Neuron (in vitro differentiated cells): ENCODE results near the gene RGL2.

Experiments used
- H2AFZ ChIP-seq: one replicate; pipeline ENCODE4 v1.6.1; 2013; ENCODE audit warnings: low read depth, mild to moderate bottlenecking, inconsistent platforms, low read length, moderate library complexity
- H3K27me3 ChIP-seq: one replicate; pipeline ENCODE4 v1.6.1; 2013; ENCODE audit warnings: low read length; ENCODE audit not compliant: insufficient read depth
- H3K36me3 ChIP-seq: one replicate; pipeline ENCODE4 v1.6.1; 2013; ENCODE audit warnings: low read length; ENCODE audit not compliant: insufficient read depth
- H3K4me1 ChIP-seq: one replicate; pipeline ENCODE4 v1.6.1; 2013; ENCODE audit warnings: low read length; ENCODE audit not compliant: insufficient read depth
- H3K4me3 ChIP-seq: 2 replicates; pipeline ENCODE4 v1.5.1; 2013; ENCODE audit warnings: mild to moderate bottlenecking, low read length, moderate library complexity
- H3K9me3 ChIP-seq: one replicate; pipeline ENCODE4 v1.6.1; 2013; ENCODE audit warnings: low read length

Gene RGL2

DNA sequence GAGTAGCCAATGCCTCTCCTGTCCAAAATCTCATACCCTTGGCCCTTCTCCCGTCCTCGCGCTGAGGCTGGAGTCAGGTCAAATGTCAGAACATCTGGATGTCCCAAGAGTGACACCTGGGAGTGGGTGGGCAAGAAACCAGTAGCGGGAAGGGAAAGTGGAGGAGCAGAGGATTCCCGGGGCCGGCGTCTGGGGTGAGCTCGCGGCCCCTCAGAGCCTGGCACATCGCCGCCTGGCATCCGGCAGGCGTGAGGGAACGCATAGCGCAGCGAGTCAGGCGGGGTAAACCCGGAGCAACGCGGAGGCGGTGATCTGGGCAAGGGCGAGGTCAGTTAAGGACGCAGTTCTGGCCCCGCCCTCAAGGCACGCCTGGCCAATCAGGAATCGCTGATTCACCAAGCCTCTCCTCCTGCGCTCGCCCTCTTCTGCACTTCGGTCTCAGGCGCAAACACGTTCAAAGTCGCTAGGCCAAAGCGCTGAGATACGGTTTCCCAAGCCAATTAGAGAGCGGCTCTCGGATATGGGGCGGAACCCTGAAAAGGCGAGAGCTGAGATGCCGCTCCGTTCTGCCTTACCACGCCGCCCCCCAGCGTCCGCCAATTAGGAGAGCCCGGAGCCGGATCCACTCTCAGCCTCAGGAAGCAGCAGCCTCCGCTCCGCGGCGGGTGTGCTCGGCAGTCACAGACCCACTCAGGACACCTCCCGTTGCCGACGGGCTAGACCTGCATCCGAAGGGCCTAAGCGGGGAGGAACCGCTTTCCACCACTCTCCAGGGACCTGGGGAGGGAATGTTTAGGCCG is 49.6 kb downstream of the RGL2 start:
- H3K36me3 ChIP-seq = peaks cover 13% of the 10 kb centered on the region
- H2AFZ ChIP-seq = peak overlapping the region; percentile 94
- peaks cover 23% of the 10 kb centered on the region for H3K4me1 ChIP-seq
- no peaks in the 10 kb centered on the region for H3K27me3 ChIP-seq
- no peaks in the 10 kb centered on the region for H3K9me3 ChIP-seq
- peak overlapping the region; percentile 74 for H3K4me3 ChIP-seq

DNA sequence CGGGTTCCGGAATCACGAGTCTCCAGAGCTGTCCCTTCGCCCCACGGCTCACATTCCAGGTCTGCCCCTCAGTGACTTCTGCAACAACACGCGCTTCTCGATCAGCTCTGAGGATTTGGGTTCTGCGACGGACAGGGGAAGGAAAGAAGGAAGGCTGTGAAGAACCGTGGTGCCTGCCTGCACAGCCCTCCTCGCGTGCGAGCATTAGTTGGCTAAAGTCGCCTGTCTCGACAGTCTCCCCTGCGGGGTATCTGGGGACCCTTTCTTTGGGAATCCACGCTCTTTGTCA is 50.2 kb downstream of the RGL2 start:
- H3K9me3 ChIP-seq = no peaks in the 10 kb centered on the region
- peaks cover 23% of the 10 kb centered on the region for H3K4me1 ChIP-seq
- H3K36me3 ChIP-seq = peaks cover 13% of the 10 kb centered on the region
- no peaks in the 10 kb centered on the region for H3K27me3 ChIP-seq
- H2AFZ ChIP-seq = peak overlapping the region; percentile 94
- H3K4me3 ChIP-seq = peak overlapping the region; percentile 74

DNA sequence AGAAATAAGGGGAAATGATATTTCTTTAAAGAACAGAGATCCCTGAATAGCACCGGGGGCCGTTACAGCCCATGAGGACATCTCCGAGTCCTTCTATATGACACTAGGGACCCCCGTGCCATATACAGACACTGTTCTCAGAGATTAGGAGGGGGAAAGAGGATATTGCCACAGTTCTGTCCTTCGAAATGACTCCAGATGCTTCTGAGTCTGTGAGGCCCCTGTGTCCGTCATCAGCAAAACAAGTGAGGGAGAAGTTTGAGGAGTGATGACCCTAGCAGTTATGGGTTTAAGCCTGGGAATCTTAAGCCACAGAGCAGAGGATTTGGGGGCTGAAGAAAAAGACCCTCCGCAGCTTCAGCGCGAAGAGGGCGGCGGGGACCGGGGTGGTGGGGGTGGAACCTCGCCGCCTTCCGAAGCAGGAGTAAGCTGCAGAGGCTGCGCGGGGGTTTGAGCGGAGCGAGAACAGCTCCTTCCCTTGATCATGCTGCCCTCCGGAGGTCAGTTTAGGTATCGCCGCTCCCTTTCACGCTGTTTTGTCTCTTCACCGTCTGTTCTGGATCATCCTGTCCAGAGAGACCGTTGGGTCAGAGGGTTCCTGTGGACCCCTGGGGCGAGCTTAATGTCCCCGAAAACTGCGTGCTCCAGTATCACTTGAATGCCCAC is 50.6 kb downstream of the RGL2 start:
- Histone ChIP-seq H3K9me3 (no peaks in the 10 kb centered on the region), H2AFZ (peak overlapping the region; percentile 94), H3K27me3 (no peaks in the 10 kb centered on the region), H3K4me3 (peak overlapping the region; percentile 74), H3K4me1 (peaks cover 23% of the 10 kb centered on the region), H3K36me3 (peaks cover 13% of the 10 kb centered on the region)

DNA sequence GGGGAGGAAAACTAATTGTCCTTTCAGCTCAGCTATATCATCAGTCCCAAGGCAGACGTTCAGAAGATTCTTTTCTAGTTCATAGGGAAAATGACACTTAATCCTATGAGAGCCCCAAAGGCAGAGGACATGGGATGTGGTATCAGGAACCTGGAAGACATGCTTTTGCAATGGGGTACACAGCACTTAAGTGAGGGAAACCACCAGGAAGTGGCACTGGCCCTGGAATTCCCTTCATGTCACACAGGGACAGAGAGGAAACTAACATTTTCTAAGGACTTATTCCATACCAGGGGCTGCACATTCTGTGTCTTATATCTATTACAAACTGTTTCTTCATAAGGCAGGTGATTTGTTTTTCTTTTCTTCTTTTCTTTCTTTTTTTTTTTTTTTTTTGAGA is 55.3 kb downstream of the RGL2 start:
- H2AFZ ChIP-seq = no peak overlapping the region
- H3K4me3 ChIP-seq = no peak overlapping the region
- no peaks in the 10 kb centered on the region for H3K9me3 ChIP-seq
- H3K4me1 ChIP-seq = peaks cover 8% of the 10 kb centered on the region
- H3K27me3 ChIP-seq = no peaks in the 10 kb centered on the region
- no peaks in the 10 kb centered on the region for H3K36me3 ChIP-seq

DNA sequence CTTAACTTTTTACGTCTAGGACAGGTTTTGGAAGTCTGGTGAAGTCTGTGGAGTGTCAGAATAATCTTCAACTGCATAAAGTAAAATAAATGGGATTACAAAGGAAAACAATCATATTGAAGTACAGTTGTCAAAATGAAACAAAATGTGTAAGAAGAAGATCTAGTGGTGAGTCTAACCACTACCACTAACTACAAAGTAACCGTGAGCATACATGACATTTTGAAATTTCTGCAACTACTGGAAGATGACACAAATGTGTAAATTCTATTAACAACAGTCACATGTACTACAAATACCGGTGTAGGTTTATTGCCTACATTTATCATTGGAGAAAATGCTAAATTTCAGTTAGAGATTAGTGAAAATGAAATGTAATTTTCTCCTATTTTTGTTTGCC is 56.8 kb downstream of the RGL2 start:
- H3K4me3 ChIP-seq = no peak overlapping the region
- no peaks in the 10 kb centered on the region for H3K36me3 ChIP-seq
- H3K27me3 ChIP-seq = no peaks in the 10 kb centered on the region

More for the DNA sequence above, 56.8 kb downstream of the RGL2 start:
- Histone ChIP-seq H2AFZ (no peak overlapping the region), H3K4me1 (no peaks in the 10 kb centered on the region), H3K9me3 (no peaks in the 10 kb centered on the region)
